Stimulated activated effector memory CD8-positive, alpha-beta T cell treated with anti-CD3 and anti-CD28 coated beads, Interleukin-12 subunit alpha, Interleukin-12 subunit beta, amount 100 ng/mL, for 72 hours (primary cell): ENCODE results near the gene NIN.
"Not testable (repeated sequence)": the region's sequence is repeated elsewhere in the genome, so short reads cannot be mapped to it uniquely, and the experiment has no call there.

Experiments
- ATAC-seq: fragments of 150-1000 bp; cut with Tn5 transposase; 2 replicates; pipeline ENCODE4 v1.10.0; 2021
- DNase-seq, 2 donors: peaks; one replicate each; pipeline ENCODE4 v3.0.0; 2021 to 2022; ENCODE audit warnings: low spot score in 2 of 2
- H3K27ac Mint-ChIP-seq: one replicate; pipeline ENCODE4 v1.8.0; 2022; ENCODE audit warnings: mild to moderate bottlenecking, mixed read lengths
- H3K36me3 Mint-ChIP-seq: one replicate; pipeline ENCODE4 v1.8.0; 2022; ENCODE audit warnings: mild to moderate bottlenecking, mixed read lengths
- H3K4me1 Mint-ChIP-seq: one replicate; pipeline ENCODE4 v1.8.0; 2022; ENCODE audit warnings: mixed read lengths
- H3K4me3 Mint-ChIP-seq: one replicate; pipeline ENCODE4 v1.8.0; 2022; ENCODE audit warnings: mild to moderate bottlenecking, mixed read lengths
- H3K9me3 Mint-ChIP-seq: one replicate; pipeline ENCODE4 v1.8.0; 2022; ENCODE audit warnings: mixed read lengths

Gene NIN

DNA sequence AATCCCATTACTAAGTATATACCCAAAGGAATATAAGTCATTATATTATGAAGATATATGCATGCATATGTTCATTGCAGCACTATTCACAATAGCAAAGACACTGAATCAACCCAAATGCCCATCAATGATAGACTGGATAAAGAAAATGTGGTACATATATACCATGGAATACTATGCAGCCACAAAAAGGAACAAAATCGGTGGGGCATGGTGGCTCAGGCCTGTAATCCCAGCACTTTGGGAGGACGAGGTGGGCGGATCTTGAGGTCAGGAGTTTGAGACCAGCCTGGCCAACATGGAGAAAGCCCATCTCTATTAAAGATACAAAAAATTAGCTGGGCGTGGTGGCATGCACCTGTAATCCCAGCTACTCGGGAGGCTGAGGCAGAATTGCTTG is 15.4 kb downstream of the NIN start:
- DNase-seq, H3K9me3 Mint-ChIP-seq, H3K4me3 Mint-ChIP-seq, ATAC-seq: not testable (repeated sequence)
- Mint-ChIP-seq H3K36me3 (peaks cover 25% of the 10 kb centered on the region), H3K27ac (peak overlapping the region; percentile 29), H3K4me1 (peaks cover 48% of the 10 kb centered on the region)

- H3K36me3 Mint-ChIP-seq: peaks cover 20% of the 10 kb centered on the region
- not testable (repeated sequence) for ATAC-seq, H3K4me3 Mint-ChIP-seq, H3K9me3 Mint-ChIP-seq, DNase-seq, H3K27ac Mint-ChIP-seq
- peaks cover 43% of the 10 kb centered on the region for H3K4me1 Mint-ChIP-seq
These were observed 15.9 kb downstream of the NIN start for GRCh38 chr14:50815058-50815457.

DNA sequence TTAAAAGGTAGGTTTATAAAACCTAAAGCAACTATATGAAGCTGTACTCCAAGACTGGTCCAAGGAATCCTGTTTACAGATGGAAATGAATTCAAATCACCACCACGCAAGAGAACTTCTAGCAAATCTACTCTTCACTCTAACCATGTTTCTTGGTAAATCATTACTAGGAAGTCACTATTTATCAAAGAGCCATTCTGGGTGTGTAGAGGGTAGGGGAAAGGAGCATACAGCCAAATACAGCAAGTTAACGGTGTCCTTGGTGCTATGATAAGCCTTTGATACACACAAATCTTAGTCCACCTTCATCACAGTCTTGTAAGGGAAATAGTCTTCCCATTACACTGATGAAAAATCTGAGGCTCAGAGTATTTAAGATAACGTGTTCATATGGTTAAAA is 16.8 kb downstream of the NIN start:
- Mint-ChIP-seq H3K27ac (no peak overlapping the region), H3K9me3 (no peaks in the 10 kb centered on the region), H3K4me1 (peaks cover 42% of the 10 kb centered on the region), H3K36me3 (peaks cover 12% of the 10 kb centered on the region), H3K4me3 (no peak overlapping the region)
- ATAC-seq (no peak), DNase-seq (no peak)

DNA sequence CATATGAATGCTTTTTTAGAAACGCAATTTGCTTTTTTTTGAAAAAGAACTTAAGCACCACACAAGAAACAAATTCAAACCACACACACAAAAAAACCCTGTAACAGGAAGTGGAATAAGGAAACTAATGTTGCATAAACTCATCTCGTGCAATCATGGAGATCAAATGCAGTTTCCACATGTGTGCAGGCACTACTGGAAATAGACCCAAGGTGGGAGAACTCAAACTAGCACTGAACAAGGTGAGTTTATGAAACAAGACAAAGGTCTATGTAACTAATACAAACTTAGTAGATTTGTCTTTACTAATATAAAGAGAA is 17.5 kb downstream of the NIN start:
- Mint-ChIP-seq H3K9me3 (no peaks in the 10 kb centered on the region), H3K27ac (peak overlapping the region; percentile 71), H3K36me3 (peaks cover 10% of the 10 kb centered on the region), H3K4me3 (peak overlapping the region; percentile 47), H3K4me1 (peaks cover 45% of the 10 kb centered on the region)
- ATAC-seq (peak; percentile 68), DNase-seq (no peak)

DNA sequence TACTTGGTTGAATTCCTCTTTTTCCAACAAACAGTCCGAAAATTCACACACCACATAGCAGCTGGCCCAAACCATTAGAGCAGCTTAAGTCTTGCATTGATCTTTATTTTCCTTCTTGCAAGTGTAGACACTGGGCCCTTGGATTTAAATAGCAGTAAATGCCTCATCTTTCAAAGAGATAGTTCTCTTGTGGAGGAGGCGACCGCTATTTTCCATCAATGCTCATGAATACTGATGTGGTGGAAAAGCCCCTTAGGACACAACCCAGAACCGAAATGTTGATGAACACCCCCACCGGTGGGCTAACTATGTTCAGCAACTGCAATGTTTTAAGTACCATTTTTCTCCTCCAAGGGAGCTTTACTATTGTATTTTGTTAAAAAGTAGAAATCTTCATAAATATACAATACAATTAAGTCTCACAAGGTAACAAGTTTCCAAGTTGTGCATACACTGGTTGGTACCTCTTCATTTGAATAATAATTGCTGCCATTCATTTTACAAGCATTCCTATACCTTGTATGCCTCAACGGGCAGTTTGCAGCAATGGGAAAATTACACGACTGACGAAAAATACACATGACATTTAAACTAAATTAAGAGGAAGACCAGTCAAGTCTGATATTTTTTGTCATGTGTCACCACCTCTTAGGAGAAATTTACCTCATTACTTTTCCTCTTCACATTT is 18.0 kb downstream of the NIN start:
- peak overlapping the region; percentile 71 for H3K27ac Mint-ChIP-seq
- DNase-seq: no peak
- H3K4me3 Mint-ChIP-seq: peak overlapping the region; percentile 47
- peaks cover 45% of the 10 kb centered on the region for H3K4me1 Mint-ChIP-seq
- H3K9me3 Mint-ChIP-seq: no peaks in the 10 kb centered on the region
- no peak for ATAC-seq
- H3K36me3 Mint-ChIP-seq: peaks cover 6% of the 10 kb centered on the region

GRCh38 chr14:50812180-50812579 is 18.8 kb downstream of the NIN start:
- H3K9me3 Mint-ChIP-seq: no peaks in the 10 kb centered on the region
- no peak overlapping the region for H3K4me3 Mint-ChIP-seq
- H3K4me1 Mint-ChIP-seq: peaks cover 45% of the 10 kb centered on the region
- DNase-seq (no peak), ATAC-seq (no peak)
- peak overlapping the region; percentile 71 for H3K27ac Mint-ChIP-seq
- peaks cover 10% of the 10 kb centered on the region for H3K36me3 Mint-ChIP-seq

DNA sequence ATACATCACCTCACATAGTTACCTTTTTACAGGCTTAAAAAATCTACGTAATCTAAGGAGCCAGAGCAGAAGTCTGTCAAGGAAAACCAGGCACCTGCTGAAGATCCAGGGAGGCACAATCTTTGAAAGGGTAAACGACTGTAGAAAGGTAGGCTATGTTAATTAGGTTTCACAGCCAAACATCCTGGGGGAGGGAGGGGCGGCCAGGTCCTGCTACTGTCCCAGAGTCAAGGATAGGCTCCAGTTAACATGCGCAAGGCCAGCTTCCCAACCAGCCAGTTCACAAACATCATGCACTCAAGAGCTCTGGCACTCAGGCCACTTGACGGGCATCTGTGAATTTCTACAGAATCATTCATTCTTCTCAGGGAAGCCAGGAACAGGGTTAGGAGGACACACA is 22.9 kb downstream of the NIN start:
- Mint-ChIP-seq H3K4me1 (peaks cover 43% of the 10 kb centered on the region), H3K4me3 (no peak overlapping the region), H3K36me3 (peaks cover 40% of the 10 kb centered on the region), H3K27ac (peak overlapping the region; percentile 78), H3K9me3 (no peaks in the 10 kb centered on the region)
- ATAC-seq: no peak
- no peak for DNase-seq

DNA sequence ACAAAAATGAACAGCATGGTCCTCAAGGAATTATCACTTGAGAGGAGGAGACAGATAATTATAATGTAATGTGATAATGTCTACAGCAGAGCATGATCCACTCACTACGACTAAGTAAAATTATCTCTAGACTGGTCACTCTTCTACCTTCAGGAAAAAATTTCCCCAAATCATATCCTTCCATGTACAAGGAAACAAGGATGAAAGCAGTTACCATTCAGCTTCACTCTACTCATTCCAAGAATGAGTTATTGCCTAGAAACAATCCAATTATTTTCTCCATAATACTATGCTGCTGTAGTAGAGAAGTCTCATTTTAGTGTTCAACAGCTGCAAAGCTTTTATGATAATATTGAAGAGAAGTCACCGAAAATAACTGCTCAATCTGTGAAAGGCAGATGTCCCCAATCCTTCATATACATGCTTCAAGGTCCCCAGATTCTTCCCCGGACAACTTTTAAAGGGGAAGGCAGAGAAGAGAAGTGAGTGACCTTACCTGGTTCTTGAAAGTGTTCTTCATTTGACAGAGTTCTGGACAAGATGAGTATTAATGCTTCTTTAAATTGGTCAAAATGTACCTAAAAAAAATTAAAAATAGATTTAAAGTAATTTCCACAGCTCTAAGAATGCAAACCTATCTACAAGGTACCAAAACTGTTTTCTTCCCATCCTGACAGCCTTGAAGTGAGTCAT is 24.6 kb downstream of the NIN start:
- Mint-ChIP-seq H3K9me3 (no peaks in the 10 kb centered on the region), H3K36me3 (peaks cover 42% of the 10 kb centered on the region), H3K4me1 (peaks cover 31% of the 10 kb centered on the region), H3K27ac (no peak overlapping the region), H3K4me3 (no peak overlapping the region)
- ATAC-seq (no peak), DNase-seq (no peak)

DNA sequence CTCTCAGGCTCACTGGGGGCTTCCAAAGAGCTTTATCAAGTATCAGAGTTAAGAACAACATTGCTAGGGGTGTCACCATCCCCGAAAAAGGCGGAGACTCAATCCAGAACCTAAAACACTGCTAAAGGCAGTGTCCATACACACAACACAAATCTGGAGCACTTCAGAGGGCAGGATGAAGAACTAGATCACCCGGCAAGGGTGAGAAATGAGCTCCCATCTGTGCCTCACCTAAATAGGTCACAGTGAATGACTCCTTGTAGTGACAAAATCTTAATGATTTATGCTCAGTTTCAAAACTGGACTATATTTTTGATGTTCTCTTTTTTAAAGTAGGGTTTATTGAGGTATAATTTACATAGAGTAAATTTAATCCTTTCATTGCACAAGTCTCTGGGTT is 25.6 kb downstream of the NIN start:
- no peak for ATAC-seq
- H3K4me3 Mint-ChIP-seq: no peak overlapping the region
- peaks cover 31% of the 10 kb centered on the region for H3K4me1 Mint-ChIP-seq

GRCh38 chr14:50804181-50804721 is 26.7 kb downstream of the NIN start:
- H3K36me3 Mint-ChIP-seq: peaks cover 53% of the 10 kb centered on the region

More for the DNA sequence above, 25.6 kb downstream of the NIN start:
- no peak for DNase-seq
- Mint-ChIP-seq H3K36me3 (peaks cover 52% of the 10 kb centered on the region), H3K9me3 (no peaks in the 10 kb centered on the region), H3K27ac (peak overlapping the region; percentile 54)

GRCh38 chr14:50801706-50802105 is 29.3 kb downstream of the NIN start:
- peaks cover 45% of the 10 kb centered on the region for H3K36me3 Mint-ChIP-seq
- DNase-seq: no peak
- H3K27ac Mint-ChIP-seq: no peak overlapping the region
- H3K4me1 Mint-ChIP-seq: peaks cover 33% of the 10 kb centered on the region
- H3K4me3 Mint-ChIP-seq: no peak overlapping the region
- H3K9me3 Mint-ChIP-seq: no peaks in the 10 kb centered on the region
- no peak for ATAC-seq

More at GRCh38 chr14:50804181-50804721, 26.7 kb downstream of the NIN start:
- DNase-seq (no peak), ATAC-seq (no peak)
- Mint-ChIP-seq H3K9me3 (no peaks in the 10 kb centered on the region), H3K4me1 (peaks cover 25% of the 10 kb centered on the region), H3K27ac (peak overlapping the region; percentile 74), H3K4me3 (no peak overlapping the region)

DNA sequence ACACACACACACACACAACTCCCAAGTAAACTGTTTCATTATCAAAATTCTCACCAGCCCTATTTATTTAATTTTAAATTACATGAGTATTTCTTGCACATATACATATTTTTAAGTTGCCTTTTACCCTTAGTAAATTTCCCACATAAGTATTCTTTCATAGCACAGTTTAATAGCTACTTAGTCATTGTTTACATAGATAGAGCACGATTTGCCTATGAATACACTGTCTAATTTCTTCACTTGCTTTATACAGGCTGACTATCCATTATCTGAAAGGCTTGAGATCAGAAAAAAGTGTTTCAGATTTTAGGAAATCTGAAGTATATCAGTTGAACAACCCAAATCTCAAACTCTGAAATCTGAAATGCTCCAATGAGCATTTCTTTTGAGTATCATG is 30.9 kb downstream of the NIN start:
- ATAC-seq: no peak
- no peaks in the 10 kb centered on the region for H3K9me3 Mint-ChIP-seq
- H3K4me1 Mint-ChIP-seq: peaks cover 32% of the 10 kb centered on the region
- H3K27ac Mint-ChIP-seq: no peak overlapping the region
- no peak overlapping the region for H3K4me3 Mint-ChIP-seq
- H3K36me3 Mint-ChIP-seq: peaks cover 29% of the 10 kb centered on the region
- DNase-seq: no peak

DNA sequence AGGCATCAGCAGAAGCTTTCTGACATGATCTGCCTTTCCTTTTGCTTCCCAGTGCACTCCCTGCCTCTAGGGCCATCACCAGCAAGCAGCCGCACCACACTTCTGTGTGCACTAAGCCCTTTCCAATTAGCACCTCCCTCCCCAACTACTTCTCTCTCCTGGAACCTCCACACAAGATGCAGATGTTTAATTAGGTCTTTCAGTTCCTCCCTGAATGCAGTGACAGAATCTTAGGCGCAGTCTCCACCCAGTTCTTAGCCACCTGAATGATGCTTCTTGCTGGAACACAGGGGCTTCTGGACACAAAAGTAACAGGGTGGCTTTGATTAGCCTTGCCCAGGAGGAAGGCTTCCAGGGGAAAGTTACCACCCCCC is 32.9 kb downstream of the NIN start:
- no peaks in the 10 kb centered on the region for H3K9me3 Mint-ChIP-seq
- H3K36me3 Mint-ChIP-seq: peaks cover 12% of the 10 kb centered on the region

DNA sequence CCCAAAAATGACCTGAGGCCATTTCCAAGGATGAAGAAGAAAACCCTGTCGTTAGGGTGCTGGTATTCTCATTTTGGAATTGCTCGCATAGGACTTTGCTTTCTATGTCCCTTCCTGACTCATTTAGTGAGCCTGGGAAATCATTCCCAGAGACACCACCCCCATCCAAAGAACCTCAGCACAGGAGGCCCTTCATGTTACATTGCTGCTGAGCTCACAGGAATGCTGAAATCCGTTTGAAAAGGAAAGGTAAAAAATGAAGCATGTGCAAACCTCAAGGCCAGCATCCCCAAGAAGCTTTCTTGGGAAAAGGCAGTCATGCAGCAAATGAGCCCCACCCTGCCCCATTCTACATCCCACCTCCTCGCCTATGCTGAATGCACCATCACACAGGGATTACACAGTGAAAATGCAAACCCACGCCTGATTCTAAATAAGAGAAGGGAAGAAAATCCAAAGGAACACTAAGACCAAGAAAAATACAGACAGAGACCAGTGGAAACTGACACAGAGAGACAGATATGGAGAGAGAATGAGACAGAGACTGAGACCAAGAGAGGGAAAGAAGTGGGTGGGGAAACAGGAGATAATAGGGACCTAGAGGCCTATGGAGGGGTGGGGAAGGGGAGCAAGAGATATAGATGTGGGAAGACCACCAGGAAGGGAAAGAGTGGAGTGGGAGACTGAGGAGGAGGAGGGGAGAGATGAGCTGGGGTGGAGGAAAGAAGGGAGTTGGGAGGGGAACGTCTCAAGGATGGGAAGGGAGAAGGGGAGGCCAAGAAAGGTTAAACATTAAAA is 33.5 kb downstream of the NIN start:
- Mint-ChIP-seq H3K36me3 (peaks cover 12% of the 10 kb centered on the region), H3K27ac (peak overlapping the region; percentile 26), H3K4me1 (peaks cover 41% of the 10 kb centered on the region), H3K4me3 (no peak overlapping the region), H3K9me3 (no peaks in the 10 kb centered on the region)
- DNase-seq (no peak), ATAC-seq (no peak)

More for the DNA sequence above, 32.9 kb downstream of the NIN start:
- peak overlapping the region; percentile 26 for H3K27ac Mint-ChIP-seq
- peaks cover 35% of the 10 kb centered on the region for H3K4me1 Mint-ChIP-seq
- DNase-seq (no peak), ATAC-seq (no peak)
- no peak overlapping the region for H3K4me3 Mint-ChIP-seq

DNA sequence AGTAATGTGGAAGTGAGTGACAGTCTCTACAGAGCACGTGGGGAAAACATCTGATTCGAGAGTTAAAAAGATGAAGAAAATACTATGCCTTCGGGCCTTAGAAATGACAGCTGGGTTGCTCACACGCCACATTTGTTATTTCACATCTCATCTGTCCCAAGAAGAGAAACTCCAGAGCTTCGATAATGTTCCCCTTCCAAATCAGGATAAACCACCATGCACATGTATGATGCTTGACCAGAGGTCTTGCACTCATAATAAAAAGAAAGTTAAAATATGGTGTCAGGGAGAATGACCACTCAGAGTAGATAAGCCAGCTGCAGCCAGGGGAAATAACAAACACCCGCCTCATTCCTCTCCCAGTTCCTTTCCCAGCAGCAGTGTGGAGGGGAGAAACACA is 34.6 kb downstream of the NIN start:
- H3K4me1 Mint-ChIP-seq: peaks cover 52% of the 10 kb centered on the region

More for the DNA sequence above, 34.6 kb downstream of the NIN start:
- Mint-ChIP-seq H3K4me3 (no peak overlapping the region), H3K27ac (peak overlapping the region; percentile 4), H3K36me3 (peaks cover 13% of the 10 kb centered on the region), H3K9me3 (no peaks in the 10 kb centered on the region)
- DNase-seq: no peak
- no peak for ATAC-seq
